Measurements from ENCODE around the gene DTYMK. TPM values are rescaled to one million over a fixed set of nuclear protein-coding genes. Genes with fewer than 3 reads are reported as not detected.

Gene DTYMK
- total and polyA plus RNA-seq, 10 of the 15 experiments (the other 5 are each of a cell fraction or from before 2014, with no cell fraction given) = 7.0 to 220 (median 59.3) TPM

DNA sequence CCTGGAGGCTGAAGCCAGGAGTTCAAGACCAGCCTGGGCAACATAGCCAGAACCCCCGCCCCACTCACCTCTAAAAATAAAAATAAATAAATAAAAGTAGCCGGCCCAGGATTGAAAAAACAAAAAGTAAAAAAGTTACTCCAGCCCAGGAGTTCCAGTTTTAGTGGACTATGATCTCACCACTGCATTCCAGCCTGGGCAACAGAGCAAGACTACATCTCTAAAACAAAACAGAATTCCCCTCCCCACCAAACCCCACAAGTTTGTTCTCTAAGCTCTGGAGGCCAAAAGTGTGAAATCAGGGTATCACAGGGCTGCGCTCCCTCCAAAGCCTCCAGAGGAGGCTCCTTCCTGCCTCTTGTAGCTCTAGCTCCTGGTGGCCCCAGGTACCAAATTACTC is 49.5 kb upstream of the DTYMK start:
- DNase-seq (ENCODE audit: low read depth, low spot score) (no peak), ATAC-seq (no peak), FAIRE-seq (no peak)
- in situ Hi-C loops (cut with MboI) (no loop called here), intact Hi-C loops (cut with micrococcal nuclease; ENCODE audit: unreplicated experiment) (loop anchor here (10.0 kb wide), 1 partner anchor 109 kb away; no protein-coding TSS in a partner anchor)
- Histone ChIP-seq H3K4me3 (no peak overlapping the region), H3K36me3 (ENCODE audit: control insufficient read depth in 2 of 2, insufficient read depth in 2 of 2, low read length in 1 of 2) (no peaks in the 10 kb centered on the region), H3K4me1 (ENCODE audit: control insufficient read depth, insufficient read depth, low read length) (peaks cover 8% of the 10 kb centered on the region; the same call in 1 of the 2 replicates), H4K20me1 (ENCODE audit: control insufficient read depth, insufficient read depth) (no peaks in the 10 kb centered on the region; the same call in 1 of the 2 replicates), H3K27ac (ENCODE audit: control insufficient read depth, insufficient read depth) (no peak overlapping the region), H3K9ac (ENCODE audit: control insufficient read depth, insufficient read depth, low read length) (no peak overlapping the region), H3K79me2 (ENCODE audit: control insufficient read depth, insufficient read depth, low read length) (peaks cover 11% of the 10 kb centered on the region), H3K9me3 (replicated peaks; ENCODE audit: control insufficient read depth, insufficient read depth, low read length) (no peaks in the 10 kb centered on the region), H3K27me3 (replicated peaks in 1 of 2; ENCODE audit: control insufficient read depth in 2 of 2, insufficient read depth in 2 of 2, low read length in 1 of 2) (no peaks in the 10 kb centered on the region), H3K4me2 (ENCODE audit: control insufficient read depth, insufficient read depth) (no peak overlapping the region), H2AFZ (ENCODE audit: control insufficient read depth, low read depth, low read length) (no peak overlapping the region)
- BruUV-seq (replicated peaks) = no TSS peak
- ChIA-PET RAD21 (ENCODE audit: unreplicated experiment) (no interaction called here), POLR2A (interaction anchor here (1.6 kb wide), 1 partner anchor 35 kb away, joined by 3 read pairs; the partner anchor contains the start of gene ING5), SMC1A (ENCODE audit: uncharacterized antibody, unreplicated experiment) (interaction anchor here (0.6 kb wide), 1 partner anchor 106 kb away, joined by 5 read pairs; no protein-coding TSS in a partner anchor), CTCF (interaction anchor here (1.9 kb wide), 1 partner anchor 143 kb away, joined by 7 read pairs; no protein-coding TSS in a partner anchor)
- WGBS (ENCODE audit: insufficient coverage, insufficient replicate concordance, low lambda C conversion rate, missing lambda C conversion rate) = 79% methylated on average over 3 of the region's 3 CpGs
- no peak for TF ChIP-seq NRF1 (conservative IDR thresholded peaks at IDR 0.05; ENCODE audit: low read depth, low read length)
- TF ChIP-seq GATAD2B (conservative IDR thresholded peaks at IDR 0.05; ENCODE audit: low read depth) = no peak
- no peak for TF ChIP-seq RELA (IDR thresholded peaks at IDR 0.05; ENCODE audit: borderline replicate concordance, partially characterized antibody)
- TF ChIP-seq ZNF592 (IDR thresholded peaks at IDR 0.05) = no peak
- TF ChIP-seq NFYB (IDR thresholded peaks at IDR 0.05; ENCODE audit: insufficient read depth, low read depth, low read length) = no peak
- TF ChIP-seq, protein P1, sequence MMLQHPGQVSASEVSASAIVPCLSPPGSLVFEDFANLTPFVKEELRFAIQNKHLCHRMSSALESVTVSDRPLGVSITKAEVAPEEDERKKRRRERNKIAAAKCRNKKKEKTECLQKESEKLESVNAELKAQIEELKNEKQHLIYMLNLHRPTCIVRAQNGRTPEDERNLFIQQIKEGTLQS (IDR thresholded peaks at IDR 0.05; ENCODE audit: borderline replicate concordance, extremely low read depth, low read depth, low read length) = no peak
- no peak for TF ChIP-seq SREBF2 (IDR thresholded peaks at IDR 0.05; ENCODE audit: low read length)
- no peak for TF ChIP-seq PKNOX1 (IDR thresholded peaks at IDR 0.05)
- TF ChIP-seq, protein P2, sequence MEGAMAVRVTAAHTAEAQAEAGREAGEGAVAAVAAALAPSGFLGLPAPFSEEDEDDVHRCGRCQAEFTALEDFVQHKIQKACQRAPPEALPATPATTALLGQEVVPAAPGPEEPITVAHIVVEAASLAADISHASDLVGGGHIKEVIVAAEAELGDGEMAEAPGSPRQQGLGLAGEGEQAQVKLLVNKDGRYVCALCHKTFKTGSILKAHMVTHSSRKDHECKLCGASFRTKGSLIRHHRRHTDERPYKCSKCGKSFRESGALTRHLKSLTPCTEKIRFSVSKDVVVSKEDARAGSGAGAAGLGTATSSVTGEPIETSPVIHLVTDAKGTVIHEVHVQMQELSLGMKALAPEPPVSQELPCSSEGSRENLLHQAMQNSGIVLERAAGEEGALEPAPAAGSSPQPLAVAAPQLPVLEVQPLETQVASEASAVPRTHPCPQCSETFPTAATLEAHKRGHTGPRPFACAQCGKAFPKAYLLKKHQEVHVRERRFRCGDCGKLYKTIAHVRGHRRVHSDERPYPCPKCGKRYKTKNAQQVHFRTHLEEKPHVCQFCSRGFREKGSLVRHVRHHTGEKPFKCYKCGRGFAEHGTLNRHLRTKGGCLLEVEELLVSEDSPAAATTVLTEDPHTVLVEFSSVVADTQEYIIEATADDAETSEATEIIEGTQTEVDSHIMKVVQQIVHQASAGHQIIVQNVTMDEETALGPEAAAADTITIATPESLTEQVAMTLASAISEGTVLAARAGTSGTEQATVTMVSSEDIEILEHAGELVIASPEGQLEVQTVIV (IDR thresholded peaks at IDR 0.05; ENCODE audit: borderline replicate concordance, partially characterized antibody) = no peak
- no peak for TF ChIP-seq ESRRA (IDR thresholded peaks at IDR 0.05; ENCODE audit: low read length)
- no peak for TF ChIP-seq POLR2A (IDR thresholded peaks at IDR 0.05; ENCODE audit: low read depth, low read length)
- TF ChIP-seq, protein P3, sequence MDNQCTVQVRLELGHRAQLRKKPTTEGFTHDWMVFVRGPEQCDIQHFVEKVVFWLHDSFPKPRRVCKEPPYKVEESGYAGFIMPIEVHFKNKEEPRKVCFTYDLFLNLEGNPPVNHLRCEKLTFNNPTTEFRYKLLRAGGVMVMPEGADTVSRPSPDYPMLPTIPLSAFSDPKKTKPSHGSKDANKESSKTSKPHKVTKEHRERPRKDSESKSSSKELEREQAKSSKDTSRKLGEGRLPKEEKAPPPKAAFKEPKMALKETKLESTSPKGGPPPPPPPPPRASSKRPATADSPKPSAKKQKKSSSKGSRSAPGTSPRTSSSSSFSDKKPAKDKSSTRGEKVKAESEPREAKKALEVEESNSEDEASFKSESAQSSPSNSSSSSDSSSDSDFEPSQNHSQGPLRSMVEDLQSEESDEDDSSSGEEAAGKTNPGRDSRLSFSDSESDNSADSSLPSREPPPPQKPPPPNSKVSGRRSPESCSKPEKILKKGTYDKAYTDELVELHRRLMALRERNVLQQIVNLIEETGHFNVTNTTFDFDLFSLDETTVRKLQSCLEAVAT (IDR thresholded peaks at IDR 0.05) = no peak
- TF ChIP-seq MYB (IDR thresholded peaks at IDR 0.05; ENCODE audit: borderline replicate concordance, low read depth, low read length) = no peak
- TF ChIP-seq NFXL1 (IDR thresholded peaks at IDR 0.05; ENCODE audit: borderline replicate concordance) = no peak

Data from GM12878 (cell line).